Endothelial cell of umbilical vein (primary cell): ENCODE data around the gene DAPK2. TPM values are rescaled to one million over a fixed set of nuclear protein-coding genes. Genes with fewer than 3 reads are reported as not detected.

Source experiments
- BruUV-seq: library from RNA; stranded (reverse); fragments of 400-500 nt; replicated peaks from 2 replicates; lab custom pipeline; 2021; lab: Mats Ljungman, UMichigan
- CTCF ChIA-PET: fragments of 300-600, 350-600 bp; sonication (Branson Sonifier 250); formaldehyde crosslinking; loops from one replicate; lab custom pipeline; 2021; ENCODE audit warnings: antibody characterized with exemption, inconsistent platforms; lab: Charles Lee
- POLR2A ChIA-PET: fragments of 300-600, 350-600 bp; sonication (Branson Sonifier 250); formaldehyde crosslinking; loops from one replicate; lab custom pipeline; 2021; ENCODE audit warnings: antibody characterized with exemption, inconsistent platforms; lab: Charles Lee
- DNase-seq: peaks from one replicate; pipeline ENCODE4 v3.0.0-alpha.2; 2011; ENCODE audit warnings: low read depth, low spot score
- FAIRE-seq: peaks from 2 replicates; lab custom pipeline; 2011; peaks lifted over from hg19 to GRCh38; lab: Jason Lieb, UNC
- H2AFZ ChIP-seq: 2 replicates; pipeline ENCODE4 v1.6.0; 2012; ENCODE audit warnings: low read depth, low read length, control low read depth, inconsistent platforms
- H3K27ac ChIP-seq: 2 replicates; pipeline ENCODE4 v1.5.1; 2011; ENCODE audit warnings: low read depth, mild to moderate bottlenecking, control low read depth, low read length, moderate library complexity; ENCODE audit not compliant: insufficient read depth
- H3K27me3 ChIP-seq, 2 experiments: 2 replicates each; pipeline versions ENCODE4 v1.6.0 to v1.6.1; 2011; ENCODE audit warnings: low read length in 2 of 2, mixed read lengths in 1 of 2; ENCODE audit not compliant: control insufficient read depth in 2 of 2, insufficient read depth in 2 of 2
- H3K36me3 ChIP-seq, 2 experiments: 2 replicates in 1 of 2; 3 replicates in 1 of 2; pipeline ENCODE4 v1.5.1; 2011; ENCODE audit warnings: low read length in 2 of 2, mild to moderate bottlenecking in 1 of 2, moderate library complexity in 1 of 2; ENCODE audit not compliant: control insufficient read depth in 2 of 2, insufficient read depth in 2 of 2; ENCODE audit errors: extremely low read depth in 1 of 2
- H3K4me1 ChIP-seq: 3 replicates; pipeline ENCODE4 v1.5.1; 2011; ENCODE audit warnings: mild to moderate bottlenecking, low read length; ENCODE audit not compliant: control insufficient read depth, insufficient read depth; ENCODE audit errors: extremely low read depth
- H3K4me2 ChIP-seq: 2 replicates; pipeline ENCODE4 v1.6.1; 2011; ENCODE audit warnings: low read length, control low read depth, mixed read lengths; ENCODE audit not compliant: insufficient read depth
- H3K4me3 ChIP-seq, 3 experiments: fragments of 200-600 bp in 1 of 3; sonication (generic), shearing (Covaris generic) in 1 of 3; replicated peaks in 1 of 3; 2 replicates each; pipeline ENCODE4 v1.5.1; 2011 to 2016; ENCODE audit warnings: control low read depth in 3 of 3, low read length in 3 of 3, mild to moderate bottlenecking in 2 of 3, inconsistent platforms in 1 of 3, low read depth in 1 of 3, moderate library complexity in 1 of 3; ENCODE audit not compliant: insufficient read depth in 1 of 3
- H3K79me2 ChIP-seq: 2 replicates; pipeline ENCODE4 v1.6.0; 2012; ENCODE audit warnings: low read length, inconsistent platforms; ENCODE audit not compliant: control insufficient read depth, insufficient read depth
- H3K9ac ChIP-seq: replicated peaks from 2 replicates; pipeline ENCODE3; 2011; ENCODE audit warnings: low read length, control low read depth; ENCODE audit not compliant: insufficient read depth; ENCODE audit errors: extremely low read depth
- H3K9me1 ChIP-seq: replicated peaks from 3 replicates; pipeline ENCODE4 v1.6.0; 2011; ENCODE audit warnings: mild to moderate bottlenecking, low read length; ENCODE audit not compliant: control insufficient read depth, insufficient read depth; ENCODE audit errors: extremely low read depth
- H3K9me3 ChIP-seq: replicated peaks from 2 replicates; pipeline ENCODE4 v1.5.1; 2012; ENCODE audit warnings: low read length, inconsistent platforms; ENCODE audit not compliant: control insufficient read depth, insufficient read depth
- H4K20me1 ChIP-seq: replicated peaks from 2 replicates; pipeline ENCODE3; 2011; ENCODE audit warnings: mild to moderate bottlenecking, low read length; ENCODE audit not compliant: control insufficient read depth, insufficient read depth; ENCODE audit errors: extremely low read depth
- CTCF ChIP-seq, 2 donors: IDR thresholded peaks; 1 replicate in 1 of 2; 2 replicates in 1 of 2; pipeline ENCODE4 v1.5.1; 2011; ENCODE audit warnings: low read length in 2 of 2, mild to moderate bottlenecking in 2 of 2, moderate library complexity in 2 of 2, control low read depth in 1 of 2, inconsistent platforms in 1 of 2, low read depth in 1 of 2; ENCODE audit not compliant: insufficient read depth in 1 of 2; ENCODE audit errors: extremely low read depth in 1 of 2
- EZH2 ChIP-seq: IDR thresholded peaks from 2 replicates; pipeline ENCODE4 v1.6.1; 2012; ENCODE audit warnings: borderline replicate concordance, low read depth, mild to moderate bottlenecking, moderate library complexity, low read length, inconsistent platforms; ENCODE audit not compliant: severe bottlenecking
- FOS ChIP-seq: IDR thresholded peaks from 2 replicates; pipeline ENCODE4 v1.6.1; 2011; ENCODE audit warnings: mild to moderate bottlenecking, low read length, moderate library complexity, borderline replicate concordance; ENCODE audit not compliant: insufficient read depth
- GATA2 ChIP-seq: IDR thresholded peaks from 2 replicates; pipeline ENCODE4 v1.7.0; 2011; ENCODE audit warnings: low read depth, mild to moderate bottlenecking, moderate library complexity, mixed read lengths, low read length; ENCODE audit not compliant: insufficient read length, insufficient read depth
- JUN ChIP-seq: IDR thresholded peaks from 2 replicates; pipeline ENCODE4 v1.6.1; 2011; ENCODE audit warnings: borderline replicate concordance, low read depth; ENCODE audit not compliant: insufficient read length, insufficient read depth
- MAX ChIP-seq: IDR thresholded peaks from 2 replicates; pipeline ENCODE4 v1.6.1; 2011; ENCODE audit not compliant: insufficient read depth, insufficient read length
- MYC ChIP-seq: IDR thresholded peaks from one replicate; pipeline ENCODE4 v1.6.1; 2011; ENCODE audit warnings: mild to moderate bottlenecking, low read depth, low read length
- POLR2A ChIP-seq: IDR thresholded peaks from 2 replicates; pipeline ENCODE4 v1.6.1; 2012; ENCODE audit warnings: low read depth, mild to moderate bottlenecking, control low read depth, low read length
- POLR2AphosphoS5 ChIP-seq: IDR thresholded peaks from 2 replicates; pipeline ENCODE4 v1.6.1; 2012; ENCODE audit warnings: low read depth, mild to moderate bottlenecking, control low read depth, low read length, moderate library complexity; ENCODE audit not compliant: insufficient read depth
- dilution Hi-C: fragments of 300-500 bp; cut with MboI; formaldehyde crosslinking; loops from one replicate; pipeline ENCODE4 v1.15.0; 2019; ENCODE audit warnings: low sequenced_read_pairs; ENCODE audit not compliant: extremely low pct_ligation_motif_present
- intact Hi-C: fragments of 100-400 bp; cut with micrococcal nuclease; formaldehyde crosslinking; loops from one replicate; pipeline ENCODE4 v1.10.0; 2022
- polyA plus RNA-seq, 4 experiments: library from polyadenylated mRNA; depleted of rRNA in 3 of 4; stranded (reverse) in 3 of 4; unstranded in 1 of 4; fragments of >200 nt; gene quantifications; 2 replicates each; pipeline versions ENCODE4 v1.2.1 to v1.2.3, GENCODE V29; 2011 to 2012; ENCODE audit warnings: missing spikeins in 1 of 4
- total RNA-seq: library from RNA; stranded (reverse); gene quantifications from 2 replicates; pipeline ENCODE4 v1.2.3, GENCODE V29; 2021

The DAPK2 gene
- total and polyA plus RNA-seq, 2 donors (not counting 3 experiments of a cell fraction or from before 2014, with no cell fraction given): 2.8 to 6.7 TPM

DNA sequence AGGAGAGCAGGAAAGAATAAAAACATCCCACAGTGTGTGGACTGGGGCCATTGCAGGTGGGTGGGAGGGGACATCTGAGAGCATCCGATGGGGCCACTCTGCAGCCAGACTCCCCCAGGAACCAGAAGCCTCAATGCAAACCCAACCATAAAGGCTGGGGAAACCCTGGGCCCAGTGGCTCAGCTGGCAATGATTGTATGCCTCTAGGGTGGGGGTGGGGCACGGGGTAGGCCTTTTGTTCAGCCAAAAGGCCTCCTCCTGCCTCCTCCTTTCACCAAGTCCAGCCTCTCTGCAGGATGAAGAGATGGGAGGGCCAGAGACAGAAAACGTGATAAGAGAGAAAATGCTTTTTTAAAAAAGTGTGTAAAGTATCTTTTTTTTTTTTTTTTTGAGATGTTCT is 167.1 kb downstream of the DAPK2 start:
- FAIRE-seq: no peak
- no peaks in the 10 kb centered on the region for H3K36me3 ChIP-seq
- H3K4me2 ChIP-seq: no peak overlapping the region
- no peaks in the 10 kb centered on the region for H3K9me1 ChIP-seq
- H2AFZ ChIP-seq: no peak overlapping the region
- H3K27ac ChIP-seq: no peak overlapping the region
- no TSS peak for BruUV-seq
- intact Hi-C loops: no loop called here
- H3K9me3 ChIP-seq: no peaks in the 10 kb centered on the region
- no peak overlapping the region for H3K4me3 ChIP-seq
- no peaks in the 10 kb centered on the region for H4K20me1 ChIP-seq
- H3K4me1 ChIP-seq: peaks cover 5% of the 10 kb centered on the region
- POLR2A ChIA-PET: no interaction called here
- dilution Hi-C loops: no loop called here
- CTCF ChIA-PET: interaction anchor here (1.2 kb wide), 1 partner anchor 127 kb away, joined by 3 read pairs; no protein-coding TSS in a partner anchor
- H3K9ac ChIP-seq: no peak overlapping the region
- no peaks in the 10 kb centered on the region for H3K79me2 ChIP-seq
- no peaks in the 10 kb centered on the region for H3K27me3 ChIP-seq
- TF ChIP-seq EZH2 (no peak), CTCF (IDR thresholded peaks at IDR 0.05; ENCODE audit: extremely low read depth in 1 of 2, insufficient read depth in 1 of 2, low read depth in 1 of 2, low read length in 2 of 2) (no peak)
- DNase-seq: no peak

GRCh38 chr15:63877713-63878271 is 168.5 kb downstream of the DAPK2 start:
- DNase-seq (no peak), FAIRE-seq (no peak)
- BruUV-seq: no TSS peak
- TF ChIP-seq GATA2 (no peak), EZH2 (no peak), POLR2A (no peak), JUN (no peak), MAX (no peak), MYC (no peak), POLR2AphosphoS5 (no peak), CTCF (IDR thresholded peaks at IDR 0.05; ENCODE audit: extremely low read depth in 1 of 2, insufficient read depth in 1 of 2, low read depth in 1 of 2, low read length in 2 of 2) (no peak), FOS (no peak)
- Histone ChIP-seq H3K4me3 (no peak overlapping the region), H3K27me3 (no peaks in the 10 kb centered on the region), H2AFZ (no peak overlapping the region), H3K4me1 (peaks cover 5% of the 10 kb centered on the region), H3K9me1 (no peaks in the 10 kb centered on the region), H3K27ac (no peak overlapping the region), H4K20me1 (no peaks in the 10 kb centered on the region), H3K9ac (no peak overlapping the region), H3K36me3 (no peaks in the 10 kb centered on the region), H3K9me3 (no peaks in the 10 kb centered on the region), H3K4me2 (no peak overlapping the region), H3K79me2 (no peaks in the 10 kb centered on the region)
- intact Hi-C loops (no loop called here), dilution Hi-C loops (no loop called here)
- CTCF ChIA-PET: interaction anchor here (1.2 kb wide), 1 partner anchor 13 kb away, joined by 3 read pairs; no protein-coding TSS in a partner anchor
- POLR2A ChIA-PET: no interaction called here
